ENCODE measurements around the gene CCNH.
A peak's percentile ranks its signal among the peaks of the same experiment; 100 is the strongest.

CCNH gene

GRCh38 chr5:87403409-87403808 is 9.3 kb downstream of the CCNH start:
- no peak for DNase-seq (ENCODE audit: low read depth)

- no peak for DNase-seq (ENCODE audit: low read depth)
These were observed 11.1 kb downstream of the CCNH start for GRCh38 chr5:87401626-87402025.

- DNase-seq (ENCODE audit: low read depth), result peak; percentile 30
These were observed 12.3 kb downstream of the CCNH start for GRCh38 chr5:87400305-87400899.

- no peak for DNase-seq (ENCODE audit: low read depth)
These were observed 13.0 kb downstream of the CCNH start for GRCh38 chr5:87399720-87400119.

- DNase-seq (ENCODE audit: low read depth), result no peak
These were observed 13.6 kb downstream of the CCNH start for GRCh38 chr5:87398981-87399614.

GRCh38 chr5:87394411-87395165 is 18.1 kb downstream of the CCNH start:
- DNase-seq (ENCODE audit: low read depth), result peak; percentile 84

GRCh38 chr5:87393331-87393730 is 19.4 kb downstream of the CCNH start:
- DNase-seq (ENCODE audit: low read depth), result peak; percentile 69

GRCh38 chr5:87392801-87393200 is 19.9 kb downstream of the CCNH start:
- DNase-seq (ENCODE audit: low read depth), result no peak

GRCh38 chr5:87392170-87392569 is 20.6 kb downstream of the CCNH start:
- no peak for DNase-seq (ENCODE audit: low read depth)

GRCh38 chr5:87390576-87391199 is 22.0 kb downstream of the CCNH start:
- no peak for DNase-seq (ENCODE audit: low read depth)

- DNase-seq (ENCODE audit: low read depth), result no peak
These were observed 22.7 kb downstream of the CCNH start for GRCh38 chr5:87390075-87390474.

- no peak for DNase-seq (ENCODE audit: low read depth)
These were observed 23.3 kb downstream of the CCNH start for GRCh38 chr5:87389296-87390034.

- no peak for DNase-seq (ENCODE audit: low read depth)
These were observed 24.6 kb downstream of the CCNH start for GRCh38 chr5:87388129-87388528.

- DNase-seq (ENCODE audit: low read depth), result no peak
These were observed 26.9 kb downstream of the CCNH start for GRCh38 chr5:87385802-87386201.

GRCh38 chr5:87383216-87383615 is 29.5 kb downstream of the CCNH start:
- DNase-seq (ENCODE audit: low read depth), result peak; percentile 40

GRCh38 chr5:87382224-87382623 is 30.5 kb downstream of the CCNH start:
- DNase-seq (ENCODE audit: low read depth), result no peak

- no peak for DNase-seq (ENCODE audit: low read depth)
These were observed 40.0 kb downstream of the CCNH start for GRCh38 chr5:87372705-87373104.

GRCh38 chr5:87369431-87369830 is 43.3 kb downstream of the CCNH start:
- DNase-seq (ENCODE audit: low read depth), result no peak

GRCh38 chr5:87368601-87369000 is 44.1 kb downstream of the CCNH start:
- no peak for DNase-seq (ENCODE audit: low read depth)

GRCh38 chr5:87367243-87367642 is 45.5 kb downstream of the CCNH start:
- no peak for DNase-seq (ENCODE audit: low read depth)

GRCh38 chr5:87361536-87362213 is 51.1 kb downstream of the CCNH start:
- peak; percentile 55 for DNase-seq (ENCODE audit: low read depth)

GRCh38 chr5:87361031-87361445 is 51.7 kb downstream of the CCNH start:
- DNase-seq (ENCODE audit: low read depth), result peak; percentile 83

Measured in fibroblast of gingiva (primary cell).